Endothelial cell (in vitro differentiated cells): ENCODE results near the gene SNAPC2. TPM values are rescaled to one million over a fixed set of nuclear protein-coding genes. Genes with fewer than 3 reads are reported as not detected.

ENCODE experiments used
- DNase-seq: peaks from one replicate; pipeline ENCODE4 v3.0.0; 2021; ENCODE audit warnings: low spot score
- H3K27ac Mint-ChIP-seq: one replicate; pipeline ENCODE4 v1.8.0; 2021; ENCODE audit warnings: mixed read lengths, inconsistent platforms; ENCODE audit not compliant: unreplicated experiment
- H3K27me3 Mint-ChIP-seq: one replicate; pipeline ENCODE4 v1.8.0; 2021; ENCODE audit warnings: mild to moderate bottlenecking, moderate library complexity, mixed read lengths, inconsistent platforms; ENCODE audit not compliant: unreplicated experiment
- H3K36me3 Mint-ChIP-seq: one replicate; pipeline ENCODE4 v1.8.0; 2021; ENCODE audit warnings: mild to moderate bottlenecking, low read depth, mixed read lengths, inconsistent platforms; ENCODE audit not compliant: unreplicated experiment
- H3K4me1 Mint-ChIP-seq: one replicate; pipeline ENCODE4 v1.8.0; 2021; ENCODE audit warnings: mild to moderate bottlenecking, mixed read lengths, inconsistent platforms; ENCODE audit not compliant: unreplicated experiment
- H3K4me3 Mint-ChIP-seq: one replicate; pipeline ENCODE4 v1.8.0; 2021; ENCODE audit warnings: mild to moderate bottlenecking, mixed read lengths, inconsistent platforms; ENCODE audit not compliant: unreplicated experiment
- H3K9me3 Mint-ChIP-seq: one replicate; pipeline ENCODE4 v1.8.0; 2021; ENCODE audit warnings: mixed read lengths, inconsistent platforms; ENCODE audit not compliant: unreplicated experiment
- total RNA-seq: library from RNA; stranded (reverse); fragmentation: NEBNext Ultra II Directional; extraction: Animal tissue kit (Norgen Biotek cat#: 25700); gene quantifications from one replicate; pipeline ENCODE4 v1.2.1, GENCODE V29; 2021; ENCODE audit not compliant: unreplicated experiment
- TF ChIP-seq, protein P1 (sequence below): fragments of 200-600 bp; sonication (generic); IDR thresholded peaks from one replicate; pipeline ENCODE4 v1.5.0; 2021; ENCODE audit warnings: antibody characterized with exemption; ENCODE audit not compliant: unreplicated experiment

The SNAPC2 gene
- total RNA-seq, 1 donor from 2014 or later = 13.5 TPM

GRCh38 chr19:7904074-7905020, 15.8 kb upstream of the SNAPC2 start:
- DNase-seq = no peak
- H3K27ac Mint-ChIP-seq = peak overlapping the region; percentile 92
- no peaks in the 10 kb centered on the region for H3K9me3 Mint-ChIP-seq
- H3K4me3 Mint-ChIP-seq = peak overlapping the region; percentile 94
- H3K4me1 Mint-ChIP-seq = peaks cover 12% of the 10 kb centered on the region
- H3K27me3 Mint-ChIP-seq = peaks cover 13% of the 10 kb centered on the region
- H3K36me3 Mint-ChIP-seq = peaks cover 9% of the 10 kb centered on the region
- TF ChIP-seq, protein P1, sequence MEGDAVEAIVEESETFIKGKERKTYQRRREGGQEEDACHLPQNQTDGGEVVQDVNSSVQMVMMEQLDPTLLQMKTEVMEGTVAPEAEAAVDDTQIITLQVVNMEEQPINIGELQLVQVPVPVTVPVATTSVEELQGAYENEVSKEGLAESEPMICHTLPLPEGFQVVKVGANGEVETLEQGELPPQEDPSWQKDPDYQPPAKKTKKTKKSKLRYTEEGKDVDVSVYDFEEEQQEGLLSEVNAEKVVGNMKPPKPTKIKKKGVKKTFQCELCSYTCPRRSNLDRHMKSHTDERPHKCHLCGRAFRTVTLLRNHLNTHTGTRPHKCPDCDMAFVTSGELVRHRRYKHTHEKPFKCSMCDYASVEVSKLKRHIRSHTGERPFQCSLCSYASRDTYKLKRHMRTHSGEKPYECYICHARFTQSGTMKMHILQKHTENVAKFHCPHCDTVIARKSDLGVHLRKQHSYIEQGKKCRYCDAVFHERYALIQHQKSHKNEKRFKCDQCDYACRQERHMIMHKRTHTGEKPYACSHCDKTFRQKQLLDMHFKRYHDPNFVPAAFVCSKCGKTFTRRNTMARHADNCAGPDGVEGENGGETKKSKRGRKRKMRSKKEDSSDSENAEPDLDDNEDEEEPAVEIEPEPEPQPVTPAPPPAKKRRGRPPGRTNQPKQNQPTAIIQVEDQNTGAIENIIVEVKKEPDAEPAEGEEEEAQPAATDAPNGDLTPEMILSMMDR = no peak

DNA sequence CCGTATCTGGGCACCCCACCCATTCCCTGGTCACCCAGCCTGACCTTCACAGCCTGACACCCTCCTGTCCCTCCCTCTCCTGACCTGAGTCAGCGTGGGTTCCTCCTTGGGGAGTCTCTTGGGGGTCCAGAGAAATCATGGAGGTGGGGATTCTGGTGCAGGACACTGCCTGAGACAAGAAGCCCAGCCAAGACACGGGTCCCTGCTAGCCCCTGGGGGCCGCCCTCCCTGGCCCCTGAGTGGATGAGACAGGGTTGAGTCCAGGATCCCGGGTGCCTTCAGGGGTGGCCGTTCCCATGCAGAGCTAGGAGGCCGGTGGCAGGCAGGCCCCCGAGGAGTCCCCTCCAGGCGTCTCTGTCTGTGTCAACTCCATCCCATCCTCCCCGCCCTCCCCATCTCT, 14.9 kb upstream of the SNAPC2 start:
- Mint-ChIP-seq H3K9me3 (no peaks in the 10 kb centered on the region), H3K36me3 (peaks cover 9% of the 10 kb centered on the region), H3K4me1 (peaks cover 12% of the 10 kb centered on the region), H3K27me3 (peaks cover 13% of the 10 kb centered on the region), H3K4me3 (peak overlapping the region; percentile 94), H3K27ac (peak overlapping the region; percentile 92)
- DNase-seq = no peak
- TF ChIP-seq, protein P1 = no peak

DNA sequence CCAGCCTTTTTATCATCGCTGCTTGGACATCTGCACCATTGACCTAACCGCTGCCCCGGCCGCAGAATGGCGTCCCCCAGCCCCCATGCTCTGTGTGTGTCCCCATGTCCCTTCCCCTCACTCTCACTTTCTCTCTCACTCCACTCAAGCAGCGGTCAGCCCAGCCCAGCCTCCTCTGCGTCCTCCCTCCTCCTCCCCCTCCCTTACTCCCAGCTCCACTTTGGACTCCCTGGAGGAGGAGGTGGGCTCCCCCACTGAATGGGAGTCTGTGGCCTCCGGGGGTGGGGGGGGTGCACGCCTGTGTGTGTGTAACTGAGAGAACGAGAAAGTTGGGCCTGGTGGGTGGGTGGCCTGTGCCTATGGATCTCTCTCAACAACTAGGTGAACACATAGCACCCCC, 14.3 kb upstream of the SNAPC2 start:
- Mint-ChIP-seq H3K4me3 (peak overlapping the region; percentile 76), H3K4me1 (peaks cover 12% of the 10 kb centered on the region), H3K9me3 (no peaks in the 10 kb centered on the region), H3K27ac (peak overlapping the region; percentile 62), H3K36me3 (peaks cover 9% of the 10 kb centered on the region), H3K27me3 (peaks cover 11% of the 10 kb centered on the region)
- no peak for DNase-seq
- TF ChIP-seq, protein P1 = no peak

DNA sequence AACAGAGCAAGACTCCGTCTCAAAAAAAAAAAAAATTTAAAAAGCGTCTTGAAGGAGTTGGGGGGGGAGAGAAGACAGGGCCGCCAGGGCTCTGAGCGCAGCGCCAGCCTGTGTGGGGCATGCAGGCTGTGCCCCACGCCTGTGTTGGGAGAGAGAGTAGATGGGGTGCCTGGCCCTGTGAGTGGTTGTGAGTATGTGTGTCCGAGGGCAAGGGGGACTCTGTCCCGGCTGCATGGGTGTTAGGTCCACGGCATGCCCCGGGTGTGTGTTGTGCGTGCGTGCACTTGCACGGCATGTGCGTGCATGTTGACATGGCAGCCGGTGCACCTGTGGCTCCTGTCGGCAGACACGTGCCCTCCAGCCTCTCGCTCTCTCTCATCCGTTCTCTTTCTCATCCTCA, 13.0 kb upstream of the SNAPC2 start:
- no peaks in the 10 kb centered on the region for H3K9me3 Mint-ChIP-seq
- peaks cover 9% of the 10 kb centered on the region for H3K36me3 Mint-ChIP-seq
- peaks cover 11% of the 10 kb centered on the region for H3K27me3 Mint-ChIP-seq
- no peak for DNase-seq
- H3K4me1 Mint-ChIP-seq = peaks cover 12% of the 10 kb centered on the region
- TF ChIP-seq, protein P1 = no peak
- H3K4me3 Mint-ChIP-seq = no peak overlapping the region
- H3K27ac Mint-ChIP-seq = no peak overlapping the region

DNA sequence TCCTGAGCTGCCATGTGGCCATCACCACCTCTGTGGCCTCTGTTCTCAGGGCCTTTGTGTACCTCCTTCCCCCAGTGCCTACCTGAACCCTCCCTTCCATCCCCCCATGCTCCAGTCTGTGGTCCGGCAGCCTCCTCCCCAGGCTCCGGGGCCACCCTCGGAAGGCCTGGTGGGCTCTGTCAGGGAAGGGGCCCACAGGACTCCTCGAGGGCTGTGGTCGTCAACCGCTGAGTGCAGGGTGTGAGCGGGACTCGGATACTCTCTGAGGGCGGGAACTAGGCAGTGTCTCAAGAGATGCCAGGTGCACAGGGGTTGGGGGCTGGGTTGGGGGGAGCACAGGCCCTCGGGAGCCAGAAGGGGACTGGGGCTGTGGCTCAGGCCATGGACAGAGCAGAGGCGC, 12.6 kb upstream of the SNAPC2 start:
- H3K27ac Mint-ChIP-seq = no peak overlapping the region
- no peak for DNase-seq

More for the DNA sequence above, 12.6 kb upstream of the SNAPC2 start:
- Mint-ChIP-seq H3K36me3 (peaks cover 9% of the 10 kb centered on the region), H3K4me1 (peaks cover 12% of the 10 kb centered on the region), H3K27me3 (peaks cover 11% of the 10 kb centered on the region), H3K4me3 (no peak overlapping the region), H3K9me3 (no peaks in the 10 kb centered on the region)
- TF ChIP-seq, protein P1 = no peak
